ENCODE data around the gene LMNTD1.

LMNTD1 gene

GRCh38 chr12:25566202-25566949 is 13.3 kb upstream of the LMNTD1 start:
- Histone ChIP-seq H3K27ac (no peak overlapping the region), H3K27me3 (replicated peaks) (no peaks in the 10 kb centered on the region), H3K36me3 (replicated peaks) (no peaks in the 10 kb centered on the region), H3K4me3 (ENCODE audit: low read depth, low read length) (no peak overlapping the region)
- DNase-seq, result no peak
- in situ Hi-C loops (cut with HindIII; ENCODE audit: low pct_ligation_motif_present, low sequenced_read_pairs), result no loop called here
- no peak for TF ChIP-seq CTCF (IDR thresholded peaks at IDR 0.05; ENCODE audit: low read depth, low read length, missing control alignments)

GRCh38 chr12:25558586-25558985 is 5.5 kb upstream of the LMNTD1 start:
- H3K4me3 ChIP-seq (ENCODE audit: low read depth, low read length), result no peak overlapping the region
- H3K27me3 ChIP-seq (replicated peaks), result no peaks in the 10 kb centered on the region
- no peak overlapping the region for H3K27ac ChIP-seq
- H3K36me3 ChIP-seq (replicated peaks), result no peaks in the 10 kb centered on the region
- in situ Hi-C loops (cut with HindIII; ENCODE audit: low pct_ligation_motif_present, low sequenced_read_pairs), result no loop called here
- TF ChIP-seq CTCF (IDR thresholded peaks at IDR 0.05; ENCODE audit: low read depth, low read length, missing control alignments), result no peak
- DNase-seq, result peak; percentile 60

GRCh38 chr12:25557830-25558436 is 4.8 kb upstream of the LMNTD1 start:
- Histone ChIP-seq H3K4me3 (ENCODE audit: low read depth, low read length) (no peak overlapping the region), H3K27ac (no peak overlapping the region), H3K36me3 (replicated peaks) (no peaks in the 10 kb centered on the region), H3K27me3 (replicated peaks) (no peaks in the 10 kb centered on the region)
- peak; percentile 37 for TF ChIP-seq CTCF (IDR thresholded peaks at IDR 0.05; ENCODE audit: low read depth, low read length, missing control alignments)
- DNase-seq, result peak; percentile 40
- in situ Hi-C loops (cut with HindIII; ENCODE audit: low pct_ligation_motif_present, low sequenced_read_pairs), result no loop called here

- H3K27ac ChIP-seq, result no peak overlapping the region
- H3K36me3 ChIP-seq (replicated peaks), result no peaks in the 10 kb centered on the region
- DNase-seq, result no peak
- in situ Hi-C loops (cut with HindIII; ENCODE audit: low pct_ligation_motif_present, low sequenced_read_pairs), result no loop called here
- TF ChIP-seq CTCF (IDR thresholded peaks at IDR 0.05; ENCODE audit: low read depth, low read length, missing control alignments), result no peak
- no peak overlapping the region for H3K4me3 ChIP-seq (ENCODE audit: low read depth, low read length)
- no peaks in the 10 kb centered on the region for H3K27me3 ChIP-seq (replicated peaks)
These were observed 3.1 kb upstream of the LMNTD1 start for GRCh38 chr12:25556153-25556552.

- TF ChIP-seq CTCF (IDR thresholded peaks at IDR 0.05; ENCODE audit: low read depth, low read length, missing control alignments), result no peak
- Histone ChIP-seq H3K4me3 (ENCODE audit: low read depth, low read length) (no peak overlapping the region), H3K27ac (peak overlapping the region; percentile 71), H3K27me3 (replicated peaks) (no peaks in the 10 kb centered on the region), H3K36me3 (replicated peaks) (no peaks in the 10 kb centered on the region)
- peak; percentile 83 for DNase-seq
- in situ Hi-C loops (cut with HindIII; ENCODE audit: low pct_ligation_motif_present, low sequenced_read_pairs), result no loop called here
These were observed 402 bp downstream of the LMNTD1 start for GRCh38 chr12:25552681-25553080.

Measured in brain microvascular endothelial cell (primary cell).